Stromal cell of bone marrow (primary cell): ENCODE data around the gene FAR2.
A peak's percentile ranks its signal among the peaks of the same experiment; 100 is the strongest.
"Not testable (repeated sequence)": the region's sequence is repeated elsewhere in the genome, so short reads cannot be mapped to it uniquely, and the experiment has no call there.

ENCODE experiments used
- DNase-seq: peaks from one replicate; pipeline ENCODE4 v3.0.0-alpha.2; 2012; ENCODE audit warnings: low read depth

Gene FAR2

DNA sequence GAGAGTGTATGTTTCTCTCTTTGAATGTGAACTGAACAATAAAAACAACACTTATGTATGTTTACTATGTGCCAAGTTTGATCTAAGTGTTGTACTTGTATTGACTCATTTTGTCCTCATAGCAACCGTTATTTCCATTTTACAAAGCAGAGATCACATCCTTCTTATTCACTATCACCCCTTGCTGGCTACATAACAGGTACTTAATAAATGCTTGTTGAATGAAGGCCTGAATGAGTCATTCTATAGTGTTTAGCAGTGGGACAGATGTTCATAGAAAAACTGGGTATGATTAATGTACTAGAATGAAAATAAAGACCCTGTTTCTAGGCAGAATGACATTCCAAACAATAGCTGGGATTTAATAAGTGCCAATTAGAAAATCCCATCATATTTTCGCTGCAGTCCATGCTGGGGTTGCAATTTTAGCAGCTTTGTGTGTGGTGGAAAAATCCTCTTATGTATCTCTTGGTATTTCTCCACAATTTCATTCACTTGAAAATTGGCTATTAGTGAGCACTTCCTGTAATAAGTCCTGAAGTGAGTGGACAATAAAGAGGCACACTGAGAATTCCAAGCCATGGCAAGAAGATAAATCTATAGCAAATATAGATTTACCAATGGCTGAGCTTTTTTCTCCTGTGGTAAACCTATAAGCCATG, 86.0 kb downstream of the FAR2 start:
- no peak for DNase-seq

DNA sequence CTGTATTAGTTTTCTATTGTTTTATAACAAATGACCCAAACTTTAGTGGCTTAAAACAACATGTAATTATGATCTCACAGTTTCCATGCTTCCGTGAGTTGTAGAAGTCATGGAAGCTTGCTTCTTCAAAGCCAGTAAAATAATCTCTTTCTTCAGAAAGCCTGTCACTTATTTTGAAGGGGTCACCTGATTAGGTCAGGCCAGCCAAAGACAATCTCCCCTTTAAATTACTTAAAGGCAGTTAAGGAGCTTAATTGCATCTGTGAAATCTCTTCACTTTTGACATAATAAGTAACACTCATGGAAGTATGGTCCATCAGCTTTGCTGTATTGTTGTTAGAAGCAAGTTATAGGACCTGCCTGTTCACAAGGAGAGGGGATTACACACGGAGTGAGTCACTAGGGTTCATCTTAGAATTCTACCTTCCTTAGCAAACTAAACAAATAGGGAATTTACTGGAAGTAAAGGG, 89.8 kb downstream of the FAR2 start:
- no peak for DNase-seq

DNA sequence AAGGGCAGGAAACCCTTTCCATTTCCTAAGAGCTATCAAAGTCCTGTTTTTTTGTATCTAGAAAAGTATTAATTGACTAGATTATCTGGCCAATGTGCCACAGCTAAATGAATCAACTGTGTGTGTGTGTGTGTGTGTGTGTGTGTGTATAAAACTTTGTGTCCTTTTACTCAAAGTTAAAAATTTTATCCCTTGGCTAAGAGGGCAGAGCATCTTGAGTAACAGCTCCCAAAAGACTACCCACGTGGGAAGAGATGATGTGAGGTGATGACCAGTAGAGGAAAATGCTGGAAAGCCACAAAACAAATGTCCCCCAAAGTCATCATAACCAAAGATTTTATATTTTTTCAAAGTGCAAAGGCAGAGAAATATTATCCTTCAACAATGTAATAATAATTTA, 90.3 kb downstream of the FAR2 start:
- peak; percentile 35 for DNase-seq

- no peak for DNase-seq
These were observed 91.4 kb downstream of the FAR2 start for GRCh38 chr12:29240441-29240840.

GRCh38 chr12:29241821-29242591, 92.9 kb downstream of the FAR2 start:
- DNase-seq = peak; percentile 87

GRCh38 chr12:29242921-29243431, 93.9 kb downstream of the FAR2 start:
- no peak for DNase-seq

DNA sequence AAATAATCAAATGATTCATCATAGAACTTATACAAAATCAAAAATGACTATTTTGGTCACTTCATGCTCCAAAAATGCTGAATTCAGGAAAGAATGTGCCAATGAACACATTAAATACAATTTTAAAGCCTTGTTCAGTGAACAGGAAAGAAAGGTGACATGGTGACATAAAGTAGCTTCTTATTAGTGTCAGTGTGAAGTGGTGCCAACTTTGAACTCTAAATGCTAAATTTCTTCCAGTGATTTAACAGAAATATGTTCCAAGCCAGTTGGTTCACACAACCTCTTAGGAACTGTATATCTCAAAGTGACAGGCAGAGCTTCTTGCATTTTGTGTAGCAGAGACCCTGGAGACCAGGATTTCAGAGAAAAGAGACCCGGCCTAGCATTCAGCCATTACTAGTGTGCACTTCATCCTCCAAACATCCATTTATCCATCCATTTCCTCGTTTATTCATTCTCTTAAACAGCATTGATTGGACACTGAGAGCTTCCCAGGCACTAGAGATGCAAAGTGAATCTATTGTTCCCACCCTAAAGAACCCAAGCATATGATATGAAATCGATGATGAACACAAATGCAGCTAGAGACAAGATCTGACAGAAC, 95.2 kb downstream of the FAR2 start:
- no peak for DNase-seq

- DNase-seq = no peak
These were observed 96.2 kb downstream of the FAR2 start for GRCh38 chr12:29245246-29245645.

GRCh38 chr12:29249930-29250329, 100.9 kb downstream of the FAR2 start:
- no peak for DNase-seq

DNA sequence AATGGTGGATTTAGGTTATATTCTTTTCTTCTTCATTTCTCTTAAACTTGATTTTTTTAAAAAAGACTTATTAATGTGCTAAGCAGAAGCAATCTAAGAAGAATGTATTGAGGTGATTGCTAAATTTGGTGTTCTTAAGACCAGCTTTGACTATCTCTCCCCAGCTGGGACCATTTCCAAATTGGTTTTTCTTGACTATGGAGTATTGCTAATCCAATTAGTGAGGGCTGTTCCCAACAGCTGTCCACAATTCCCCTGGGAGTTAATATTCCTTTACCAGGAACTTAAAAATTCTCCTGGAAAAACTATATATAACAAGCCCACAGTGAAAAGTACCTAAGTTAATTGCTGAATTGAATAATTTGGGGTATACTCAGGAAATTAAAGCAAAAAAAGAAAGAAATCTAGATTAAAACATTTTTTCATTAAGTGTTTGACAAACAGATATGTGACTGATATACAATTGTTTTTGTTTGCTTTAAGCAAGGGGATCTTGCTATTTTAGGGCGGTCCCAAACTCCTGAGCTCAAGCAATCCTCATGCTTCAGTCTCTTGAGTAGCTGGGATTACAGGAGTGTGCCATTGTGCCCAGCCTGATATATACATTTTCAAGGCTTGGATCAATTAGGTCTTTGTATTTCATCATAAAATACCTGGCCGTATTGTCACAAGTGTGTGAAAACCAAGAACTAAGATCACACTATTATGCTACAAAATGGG, 105.0 kb downstream of the FAR2 start:
- no peak for DNase-seq

DNA sequence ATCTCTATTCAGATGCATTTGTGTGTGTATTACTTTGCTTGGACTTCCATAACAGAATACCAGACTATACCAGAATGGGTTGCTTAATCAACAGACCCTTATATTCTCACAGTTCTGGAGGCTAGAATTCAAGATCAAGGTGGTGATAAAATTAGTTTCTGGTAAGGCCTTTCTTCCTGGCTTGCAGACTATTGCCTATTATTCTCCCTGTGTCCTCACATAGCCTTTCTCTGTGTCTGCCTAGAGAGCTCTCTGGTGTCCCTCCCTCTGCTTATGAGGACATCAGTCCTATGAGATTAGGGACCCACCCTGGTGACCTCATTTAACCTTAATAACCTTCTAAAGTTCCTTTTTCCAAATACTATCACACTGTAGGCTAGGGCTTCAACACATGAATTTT, 106.0 kb downstream of the FAR2 start:
- DNase-seq = no peak

DNA sequence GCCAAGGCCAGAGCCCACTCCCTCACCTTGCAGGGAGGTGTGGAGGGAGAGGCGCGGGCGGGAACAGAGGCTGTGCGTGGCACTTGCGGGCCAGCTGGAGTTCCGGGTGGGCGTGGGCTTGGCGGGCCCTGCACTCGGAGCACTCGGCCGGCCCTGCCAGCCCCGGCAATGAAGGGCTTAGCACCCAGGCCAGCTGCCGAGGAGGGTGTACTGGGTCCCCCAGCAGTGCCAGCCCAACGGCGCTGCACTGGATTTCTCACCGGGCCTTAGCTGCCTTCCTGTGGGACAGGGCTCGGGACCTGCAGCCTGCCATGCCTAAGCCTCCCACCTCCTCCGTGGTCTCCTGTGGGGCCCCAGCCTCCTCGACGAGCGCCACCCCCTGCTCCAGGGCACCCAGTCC, 107.5 kb downstream of the FAR2 start:
- DNase-seq = no peak

- not testable (repeated sequence) for DNase-seq
These were observed 108.6 kb downstream of the FAR2 start for GRCh38 chr12:29257687-29258086.

DNA sequence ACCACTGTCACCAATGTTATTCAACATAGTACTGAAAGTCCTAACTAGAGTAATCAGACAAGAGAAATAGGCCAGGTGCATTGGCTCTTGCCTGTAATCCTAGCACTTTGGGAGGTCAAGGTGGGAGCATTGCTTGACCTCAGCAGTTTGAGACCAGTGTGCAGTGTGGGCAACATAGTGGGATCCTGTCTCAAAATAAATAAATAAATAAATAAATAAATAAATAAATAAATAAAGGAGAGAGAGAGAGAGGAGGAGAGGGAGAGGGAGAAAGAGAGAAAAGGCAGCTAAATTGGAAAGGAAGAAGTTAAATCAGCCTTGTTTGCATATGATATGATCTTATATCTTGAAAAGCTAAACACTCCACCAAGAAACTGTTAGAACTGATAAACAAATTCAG, 115.3 kb downstream of the FAR2 start:
- DNase-seq = no peak

GRCh38 chr12:29269706-29270408, 120.8 kb downstream of the FAR2 start:
- DNase-seq = no peak

- no peak for DNase-seq
These were observed 121.4 kb downstream of the FAR2 start for GRCh38 chr12:29270446-29270845.

GRCh38 chr12:29273178-29273843, 124.2 kb downstream of the FAR2 start:
- no peak for DNase-seq

DNA sequence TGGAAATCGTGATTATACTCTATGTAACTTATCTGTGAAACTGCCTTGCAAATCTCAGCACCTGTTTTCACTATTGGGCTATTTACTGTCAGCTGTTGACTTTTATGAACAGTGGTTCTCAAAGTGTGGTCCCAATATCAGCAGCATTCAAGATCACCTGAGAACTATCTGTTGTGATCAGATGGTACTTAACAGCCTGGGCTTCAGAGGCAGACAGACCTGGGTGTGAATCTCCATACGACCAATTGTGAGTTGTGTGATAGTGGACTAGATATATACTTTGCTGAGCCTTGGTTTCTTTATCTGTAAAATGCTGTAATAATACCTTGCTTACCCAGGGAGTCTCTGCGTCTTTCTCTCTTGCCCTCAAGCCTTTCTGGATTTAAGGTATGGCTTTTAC, 126.8 kb downstream of the FAR2 start:
- no peak for DNase-seq

DNA sequence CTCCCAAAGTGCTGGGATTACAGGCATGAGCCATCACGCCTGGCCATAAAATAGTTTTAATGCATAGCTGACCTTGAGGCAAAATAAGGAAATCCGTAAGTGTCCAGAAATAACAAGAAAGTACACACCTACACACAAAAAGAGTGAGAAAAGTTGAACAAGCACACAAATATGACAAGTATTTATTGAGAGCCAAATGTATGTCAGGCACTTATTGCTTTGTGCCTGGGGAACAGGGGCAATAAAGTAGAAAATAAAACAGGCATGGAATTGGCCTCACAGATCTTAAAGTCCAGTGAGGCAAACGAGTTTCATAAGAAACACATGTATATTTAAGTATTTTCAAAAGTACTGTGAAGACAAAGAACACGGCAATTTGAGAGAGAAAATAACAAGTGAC, 128.2 kb downstream of the FAR2 start:
- DNase-seq = no peak

DNA sequence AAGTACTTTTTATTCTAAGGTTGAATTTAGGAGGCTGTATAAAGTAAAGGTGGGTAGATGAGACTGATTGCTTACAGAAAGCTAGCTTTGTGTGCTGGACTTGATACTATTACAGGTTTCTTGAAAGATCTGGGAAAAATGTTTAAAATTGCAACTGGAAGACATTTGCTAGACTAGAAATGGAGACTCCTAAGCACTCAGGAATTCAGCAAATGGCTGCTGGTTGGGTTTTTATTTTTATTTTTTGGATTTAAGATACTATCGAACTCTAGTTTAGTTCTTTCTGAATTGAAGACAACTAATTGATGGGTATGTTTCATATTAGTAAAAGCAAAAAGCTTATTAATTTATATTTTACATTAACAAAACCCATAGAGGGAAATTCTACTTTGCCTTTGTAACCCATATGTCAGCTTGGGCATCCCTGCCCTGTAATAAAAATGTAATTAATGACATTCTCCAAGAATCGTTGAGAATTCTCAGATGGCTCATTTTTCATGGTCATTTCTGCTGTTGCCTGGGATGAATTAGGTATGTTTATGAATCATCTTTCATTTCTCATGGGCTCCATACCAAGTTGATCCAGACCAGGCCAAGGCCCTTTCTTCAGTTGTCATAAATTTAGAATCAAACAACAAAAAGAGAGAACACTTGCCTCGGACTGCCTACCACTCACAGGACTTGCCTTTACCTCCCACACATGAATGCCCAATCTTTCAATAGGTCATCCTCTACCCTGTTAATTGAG, 129.8 kb downstream of the FAR2 start:
- peak; percentile 49 for DNase-seq
